GM12878 (cell line): ENCODE measurements around the gene ZNF777.

Source experiments
- CTCF ChIP-seq, 3 experiments: IDR thresholded peaks in 2 of 3; conservative IDR thresholded peaks in 1 of 3; 2 replicates each; pipeline ENCODE4 v1.5.1; 2011; ENCODE audit warnings: low read depth in 3 of 3, low read length in 3 of 3, mild to moderate bottlenecking in 3 of 3, control low read depth in 2 of 3, moderate library complexity in 2 of 3, inconsistent platforms in 1 of 3, mixed read lengths in 1 of 3; ENCODE audit not compliant: control insufficient read depth in 2 of 3, insufficient read depth in 1 of 3; ENCODE audit errors: extremely low read depth in 1 of 3
- EGR1 ChIP-seq, 2 experiments: IDR thresholded peaks; 1 replicate in 1 of 2; 2 replicates in 1 of 2; pipeline ENCODE4 v1.6.1; 2011 to 2012; ENCODE audit warnings: low read depth in 2 of 2, low read length in 2 of 2, borderline replicate concordance in 1 of 2, mild to moderate bottlenecking in 1 of 2, moderate library complexity in 1 of 2
- HCFC1 ChIP-seq: fragments of 150-350 bp; IDR thresholded peaks from 2 replicates; pipeline ENCODE4 v1.6.1; 2014; ENCODE audit warnings: low read length
- MYC ChIP-seq: IDR thresholded peaks from 2 replicates; pipeline ENCODE4 v1.6.1; 2011; ENCODE audit warnings: mild to moderate bottlenecking, low read length, moderate library complexity, inconsistent platforms; ENCODE audit not compliant: insufficient read depth, insufficient replicate concordance, insufficient read length, severe bottlenecking
- NRF1 ChIP-seq: conservative IDR thresholded peaks from 2 replicates; pipeline ENCODE4 v1.6.1; 2011; ENCODE audit warnings: mild to moderate bottlenecking, low read depth, low read length, improper control_type of control experiment
- SIN3A ChIP-seq: IDR thresholded peaks from 2 replicates; pipeline ENCODE4 v1.6.1; 2012; ENCODE audit warnings: low read depth, low read length, improper control_type of control experiment
- TARDBP ChIP-seq: IDR thresholded peaks from 2 replicates; pipeline ENCODE4 v1.6.1; 2016; ENCODE audit warnings: borderline replicate concordance
- ZNF217 ChIP-seq: fragments of 450-650 bp; IDR thresholded peaks from 2 replicates; pipeline ENCODE4 v1.6.1; 2017; ENCODE audit warnings: antibody characterized with exemption, mild to moderate bottlenecking

- TF ChIP-seq ZNF217 = no peak
- TF ChIP-seq CTCF (IDR thresholded peaks at IDR 0.05 in 2 of 3, conservative IDR thresholded peaks at IDR 0.05 in 1 of 3; ENCODE audit: control insufficient read depth in 2 of 3, extremely low read depth in 1 of 3, insufficient read depth in 1 of 3, low read depth in 3 of 3, low read length in 3 of 3) = no peak
- no peak for TF ChIP-seq TARDBP
- no peak for TF ChIP-seq MYC
- TF ChIP-seq EGR1 (IDR thresholded peaks at IDR 0.05; ENCODE audit: borderline replicate concordance in 1 of 2, low read depth in 2 of 2, low read length in 2 of 2) = no peak
- TF ChIP-seq HCFC1 = no peak
- TF ChIP-seq SIN3A = no peak
- TF ChIP-seq NRF1 = no peak
These were observed 4.1 kb downstream of the ZNF777 start for GRCh38 chr7:149456506-149457421.
